Muscle layer of colon (tissue), 2 donors: ENCODE results near the gene ITPRIPL2.
A peak's percentile ranks its signal among the peaks of the same experiment; 100 is the strongest.

Source experiments
- H3K27ac ChIP-seq: one replicate; pipeline ENCODE4 v1.7.0; 2013; ENCODE audit warnings: low read depth, mild to moderate bottlenecking, low read length, moderate library complexity
- H3K27me3 ChIP-seq, 2 donors: one replicate each; pipeline ENCODE4 v1.7.0; 2013; ENCODE audit warnings: low read length in 2 of 2, mild to moderate bottlenecking in 2 of 2; ENCODE audit not compliant: insufficient read depth in 2 of 2, control insufficient read depth in 1 of 2
- H3K36me3 ChIP-seq: one replicate; pipeline ENCODE4 v1.7.0; 2013; ENCODE audit warnings: mild to moderate bottlenecking, low read length; ENCODE audit not compliant: insufficient read depth
- H3K4me1 ChIP-seq: one replicate; pipeline ENCODE4 v1.7.0; 2013; ENCODE audit warnings: mild to moderate bottlenecking, low read length; ENCODE audit not compliant: insufficient read depth
- H3K4me3 ChIP-seq, 2 donors: one replicate each; pipeline ENCODE4 v1.7.0; 2013; ENCODE audit warnings: low read length in 2 of 2, low read depth in 1 of 2, mild to moderate bottlenecking in 1 of 2, moderate library complexity in 1 of 2
- H3K9ac ChIP-seq: one replicate; pipeline ENCODE4 v1.7.0; 2013; ENCODE audit warnings: low read length
- H3K9me3 ChIP-seq: one replicate; pipeline ENCODE4 v1.7.0; 2013; ENCODE audit warnings: mild to moderate bottlenecking, low read length
- donor health status: abdominal sarcoma.
- donor health status: Adenocarcinoma of cecum.

The ITPRIPL2 gene

DNA sequence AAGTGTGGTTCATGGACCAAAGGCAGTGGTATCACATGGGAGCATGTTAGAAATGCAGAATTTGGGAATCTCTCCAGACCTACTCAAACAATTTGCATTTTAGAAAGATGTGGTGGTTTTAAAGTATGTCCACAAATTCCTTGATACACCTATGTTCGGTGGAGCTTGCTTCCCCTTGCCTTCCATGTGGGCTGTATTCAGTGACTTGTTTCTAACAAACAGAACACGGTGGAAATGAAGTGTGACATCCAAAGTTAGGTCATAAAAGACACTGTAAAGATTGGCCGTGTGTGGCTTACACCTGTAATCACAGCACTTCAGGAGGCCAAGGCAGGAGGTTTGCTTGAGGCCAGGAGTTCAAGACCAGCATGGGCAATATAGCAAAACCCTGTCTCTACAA, 29.6 kb upstream of the ITPRIPL2 start:
- Histone ChIP-seq H3K9me3 (no peaks in the 10 kb centered on the region), H3K36me3 (peaks cover 6% of the 10 kb centered on the region), H3K4me3 (no peak overlapping the region), H3K4me1 (peaks cover 16% of the 10 kb centered on the region), H3K27ac (no peak overlapping the region), H3K27me3 (no peaks in the 10 kb centered on the region), H3K9ac (no peak overlapping the region)

GRCh38 chr16:19084879-19085278, 28.9 kb upstream of the ITPRIPL2 start:
- Histone ChIP-seq H3K9me3 (no peaks in the 10 kb centered on the region), H3K4me3 (no peak overlapping the region), H3K4me1 (peaks cover 16% of the 10 kb centered on the region), H3K27me3 (no peaks in the 10 kb centered on the region), H3K9ac (no peak overlapping the region), H3K27ac (no peak overlapping the region), H3K36me3 (no peaks in the 10 kb centered on the region)

GRCh38 chr16:19085679-19086200, 28.0 kb upstream of the ITPRIPL2 start:
- H3K4me1 ChIP-seq = peaks cover 16% of the 10 kb centered on the region
- peak overlapping the region; percentile 28 to 78 for H3K4me3 ChIP-seq
- no peaks in the 10 kb centered on the region for H3K9me3 ChIP-seq
- H3K9ac ChIP-seq = no peak overlapping the region
- no peaks in the 10 kb centered on the region for H3K36me3 ChIP-seq
- no peaks in the 10 kb centered on the region for H3K27me3 ChIP-seq
- no peak overlapping the region for H3K27ac ChIP-seq

DNA sequence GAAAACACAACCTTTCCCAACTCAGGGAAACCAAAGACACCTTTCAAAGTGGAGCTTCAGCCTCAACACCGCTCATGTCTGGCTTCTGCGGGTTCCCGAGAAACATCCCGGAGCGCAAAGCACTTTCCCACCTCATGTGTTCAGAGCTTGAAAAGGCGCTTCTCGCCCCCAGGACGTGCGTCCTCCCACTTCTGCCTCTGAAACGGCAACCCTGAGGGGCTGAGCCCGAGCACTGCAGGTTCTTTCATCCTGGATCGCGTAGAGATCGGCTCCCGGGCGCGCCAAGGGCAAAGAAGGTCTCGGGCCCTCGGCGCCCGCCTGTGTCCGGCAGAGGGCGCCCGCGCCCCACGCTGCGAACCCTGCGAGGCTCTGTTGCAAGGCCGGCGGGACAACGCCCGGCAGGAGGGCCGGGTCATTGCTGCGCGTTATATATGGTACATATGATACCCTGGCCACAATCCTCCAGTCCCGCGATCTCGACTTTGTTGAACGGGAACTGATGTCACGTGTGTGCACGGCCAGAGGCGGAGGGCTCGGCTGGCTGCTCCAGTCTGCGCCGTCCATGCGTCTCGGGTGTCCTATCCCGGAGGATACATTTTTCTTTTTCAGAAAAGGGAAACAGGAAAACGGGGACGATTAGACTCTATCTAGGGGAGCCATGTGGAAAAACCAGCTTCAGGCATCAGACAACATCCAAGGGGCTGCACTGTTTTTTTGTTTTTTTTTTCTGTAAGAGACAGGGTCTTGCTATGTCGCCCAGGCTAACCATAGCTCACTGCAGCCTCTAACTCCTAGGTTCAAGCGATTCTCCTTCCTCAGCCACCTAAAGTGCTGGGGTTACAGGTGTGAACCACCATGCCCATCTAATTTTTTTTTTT, 27.2 kb upstream of the ITPRIPL2 start:
- Histone ChIP-seq H3K36me3 (no peaks in the 10 kb centered on the region), H3K27me3 (no peaks in the 10 kb centered on the region), H3K27ac (no peak overlapping the region), H3K9me3 (no peaks in the 10 kb centered on the region), H3K4me1 (peaks cover 16% of the 10 kb centered on the region), H3K9ac (no peak overlapping the region), H3K4me3 (peak overlapping the region; percentile 28 to 78)

DNA sequence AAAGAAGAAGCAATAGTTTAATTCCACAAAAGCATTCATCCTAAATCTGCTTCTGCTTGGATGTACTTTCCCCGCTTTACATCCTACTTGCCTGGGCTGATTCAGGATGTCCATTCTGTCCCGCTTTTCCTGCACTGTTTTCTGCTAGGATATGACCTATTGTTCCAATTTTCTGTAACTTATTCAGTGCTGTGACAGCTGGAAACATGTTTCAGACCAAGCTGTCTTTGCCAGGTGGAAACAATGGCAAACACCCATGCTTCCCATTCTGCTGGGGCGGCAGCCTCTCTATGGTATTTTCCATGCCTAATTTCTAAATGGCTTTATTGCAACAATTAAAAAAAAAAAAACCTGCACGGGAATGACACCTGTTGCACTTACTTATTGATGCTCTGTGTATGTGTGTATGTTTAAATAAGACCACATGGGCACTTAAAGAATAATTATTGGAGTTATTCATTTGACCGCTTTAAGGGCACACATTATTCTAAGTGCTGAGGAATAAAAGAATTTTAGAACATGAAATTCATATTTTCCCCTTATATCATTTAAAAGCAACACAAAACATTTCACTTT, 25.3 kb upstream of the ITPRIPL2 start:
- peaks cover 16% of the 10 kb centered on the region for H3K4me1 ChIP-seq
- H3K27ac ChIP-seq = no peak overlapping the region
- no peaks in the 10 kb centered on the region for H3K27me3 ChIP-seq
- H3K4me3 ChIP-seq = no peak overlapping the region
- H3K9me3 ChIP-seq = no peaks in the 10 kb centered on the region
- no peak overlapping the region for H3K9ac ChIP-seq
- H3K36me3 ChIP-seq = no peaks in the 10 kb centered on the region

DNA sequence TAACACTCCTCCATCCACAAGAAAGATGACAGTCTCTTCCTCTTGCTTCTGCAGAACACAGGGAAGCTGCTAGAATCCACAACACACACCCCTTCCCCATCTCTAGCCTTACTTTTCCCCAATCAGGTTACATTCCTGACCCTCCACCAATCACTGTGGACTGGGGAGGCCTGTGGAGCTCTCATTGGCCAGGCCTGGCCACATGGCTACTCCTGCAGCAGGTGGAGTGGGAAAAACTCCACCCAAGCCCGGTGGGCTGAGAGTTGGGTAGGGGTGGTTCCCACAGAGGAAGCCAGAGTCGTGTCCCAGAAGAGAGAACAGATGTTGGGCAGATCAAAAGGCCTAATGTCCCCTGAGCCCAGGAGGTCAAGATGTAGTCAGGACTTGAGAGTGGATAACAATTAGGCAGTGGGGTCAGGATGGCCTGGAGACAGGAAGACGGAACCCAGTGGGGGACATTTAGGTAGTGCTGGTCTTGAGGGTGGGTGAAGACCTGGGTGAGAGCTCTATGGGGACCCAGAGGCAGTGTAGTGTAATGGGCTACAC, 24.3 kb upstream of the ITPRIPL2 start:
- Histone ChIP-seq H3K9ac (no peak overlapping the region), H3K4me3 (no peak overlapping the region), H3K36me3 (no peaks in the 10 kb centered on the region), H3K4me1 (peaks cover 9% of the 10 kb centered on the region), H3K9me3 (no peaks in the 10 kb centered on the region), H3K27me3 (no peaks in the 10 kb centered on the region), H3K27ac (no peak overlapping the region)

GRCh38 chr16:19090916-19091315, 22.8 kb upstream of the ITPRIPL2 start:
- no peak overlapping the region for H3K27ac ChIP-seq
- no peaks in the 10 kb centered on the region for H3K36me3 ChIP-seq
- H3K9ac ChIP-seq = no peak overlapping the region
- no peaks in the 10 kb centered on the region for H3K9me3 ChIP-seq
- no peaks in the 10 kb centered on the region for H3K27me3 ChIP-seq
- no peak overlapping the region for H3K4me3 ChIP-seq
- peaks cover 5% of the 10 kb centered on the region for H3K4me1 ChIP-seq

- H3K36me3 ChIP-seq = no peaks in the 10 kb centered on the region
Measured at GRCh38 chr16:19092653-19093410, 20.9 kb upstream of the ITPRIPL2 start.

GRCh38 chr16:19093631-19094541, 19.9 kb upstream of the ITPRIPL2 start:
- H3K4me1 ChIP-seq = no peaks in the 10 kb centered on the region
- H3K9ac ChIP-seq = no peak overlapping the region
- no peak overlapping the region for H3K27ac ChIP-seq
- H3K36me3 ChIP-seq = no peaks in the 10 kb centered on the region
- H3K4me3 ChIP-seq = no peak overlapping the region
- no peaks in the 10 kb centered on the region for H3K9me3 ChIP-seq
- no peaks in the 10 kb centered on the region for H3K27me3 ChIP-seq

More at GRCh38 chr16:19092653-19093410, 20.9 kb upstream of the ITPRIPL2 start:
- no peak overlapping the region for H3K27ac ChIP-seq
- no peaks in the 10 kb centered on the region for H3K9me3 ChIP-seq
- no peaks in the 10 kb centered on the region for H3K4me1 ChIP-seq
- H3K9ac ChIP-seq = no peak overlapping the region
- no peak overlapping the region for H3K4me3 ChIP-seq
- no peaks in the 10 kb centered on the region for H3K27me3 ChIP-seq

- Histone ChIP-seq H3K36me3 (no peaks in the 10 kb centered on the region), H3K27ac (no peak overlapping the region), H3K4me1 (no peaks in the 10 kb centered on the region), H3K9ac (no peak overlapping the region), H3K4me3 (no peak overlapping the region), H3K9me3 (no peaks in the 10 kb centered on the region), H3K27me3 (no peaks in the 10 kb centered on the region)
Measured at GRCh38 chr16:19094542-19095365, 19.0 kb upstream of the ITPRIPL2 start.
